Suprapubic skin (tissue), 4 donors: ENCODE measurements around the gene NXPH3. TPM values are rescaled to one million over a fixed set of nuclear protein-coding genes. Genes with fewer than 3 reads are reported as not detected.

Experiments
- DNase-seq, 2 donors: peaks; one replicate each; pipeline ENCODE4 v3.0.0-alpha.2; 2019; ENCODE audit warnings: low spot score in 2 of 2
- H3K27ac ChIP-seq: fragments of 200-600 bp; sonication (generic); one replicate; pipeline ENCODE4 v1.5.1; 2019
- H3K27me3 ChIP-seq: fragments of 200-600 bp; sonication (generic); one replicate; pipeline ENCODE4 v1.5.1; 2019
- H3K36me3 ChIP-seq: fragments of 200-600 bp; sonication (generic); one replicate; pipeline ENCODE4 v1.5.1; 2019
- H3K4me1 ChIP-seq: fragments of 200-600 bp; sonication (generic); one replicate; pipeline ENCODE4 v1.5.1; 2019
- H3K4me3 ChIP-seq: fragments of 200-600 bp; sonication (generic); one replicate; pipeline ENCODE4 v1.5.1; 2019; ENCODE audit warnings: mild to moderate bottlenecking
- H3K9me3 ChIP-seq: fragments of 200-600 bp; sonication (generic); one replicate; pipeline ENCODE4 v1.5.1; 2019
- CTCF ChIP-seq, 2 donors: fragments of 200-600 bp in 1 of 2; fragments of 450-650 bp in 1 of 2; sonication (generic) in 1 of 2; IDR thresholded peaks; one replicate each; pipeline ENCODE4 v1.5.1; 2016 to 2019; ENCODE audit warnings: antibody characterized with exemption in 2 of 2, mild to moderate bottlenecking in 1 of 2, moderate library complexity in 1 of 2
- EP300 ChIP-seq: sonication (generic); formaldehyde crosslinking; IDR thresholded peaks from one replicate; pipeline ENCODE4 v1.6.1; 2017; ENCODE audit warnings: antibody characterized with exemption
- POLR2A ChIP-seq, 2 donors: fragments of 450-650 bp; IDR thresholded peaks; one replicate each; pipeline ENCODE4 v1.6.1; 2017; ENCODE audit warnings: antibody characterized with exemption in 2 of 2, mild to moderate bottlenecking in 2 of 2, moderate library complexity in 2 of 2
- POLR2AphosphoS5 ChIP-seq, 3 donors: sonication (generic); formaldehyde crosslinking; IDR thresholded peaks; one replicate each; pipeline ENCODE4 v1.6.1; 2017; ENCODE audit warnings: antibody characterized with exemption in 3 of 3
- WGBS: methylation state at CpG from one replicate; pipeline ENCODE4 v1.1.5; 2018; 5-methylcytosine and 5-hydroxymethylcytosine counted together
- total RNA-seq, 4 donors: library from RNA; depleted of rRNA; stranded (reverse); fragments of >200 nt; gene quantifications; one replicate each; pipeline ENCODE4 v1.1.0, GENCODE V29; 2016

NXPH3 gene
- 1 to 10 TPM; 1.3 to 5.0 (median 1.5) TPM for total RNA-seq

- H3K27me3 ChIP-seq, result peaks cover 2% of the 10 kb centered on the region
- H3K36me3 ChIP-seq, result no peaks in the 10 kb centered on the region
- H3K4me1 ChIP-seq, result peaks cover 38% of the 10 kb centered on the region
- WGBS, result 4% methylated on average over 4 of the region's 55 CpGs
- H3K27ac ChIP-seq, result peak within 1 kb of the TSS; percentile 25
- no peak for TF ChIP-seq POLR2AphosphoS5 (IDR thresholded peaks at IDR 0.05)
- no peak for TF ChIP-seq EP300
- no peak for TF ChIP-seq POLR2A (IDR thresholded peaks at IDR 0.05)
- peak; percentile 53 to 66 for TF ChIP-seq CTCF (IDR thresholded peaks at IDR 0.05)
- no peaks in the 10 kb centered on the region for H3K9me3 ChIP-seq
- H3K4me3 ChIP-seq, result peak within 1 kb of the TSS; percentile 71
- no peak for DNase-seq
These were observed at the start of gene NXPH3 for GRCh38 chr17:49575679-49576087. TSS of gene NXPH3 (plus strand) at chr17:49575871. CDS start at chr17:49576220, 349 bp downstream.

GRCh38 chr17:49527927-49528651 is 47.6 kb upstream of the NXPH3 start:
- WGBS, result 77% methylated on average over 11 of the region's 11 CpGs
- Histone ChIP-seq H3K36me3 (no peaks in the 10 kb centered on the region), H3K9me3 (no peaks in the 10 kb centered on the region), H3K4me3 (no peak overlapping the region), H3K27ac (no peak overlapping the region), H3K4me1 (peaks cover 20% of the 10 kb centered on the region), H3K27me3 (no peaks in the 10 kb centered on the region)
- TF ChIP-seq CTCF (IDR thresholded peaks at IDR 0.05) (no peak), POLR2AphosphoS5 (IDR thresholded peaks at IDR 0.05) (no peak), POLR2A (IDR thresholded peaks at IDR 0.05) (no peak), EP300 (no peak)
- peak; percentile 27 to 47 for DNase-seq

- no peaks in the 10 kb centered on the region for H3K36me3 ChIP-seq
- peak; percentile 22 to 47 for DNase-seq
- no peaks in the 10 kb centered on the region for H3K27me3 ChIP-seq
These were observed 46.7 kb upstream of the NXPH3 start for GRCh38 chr17:49528966-49529365.

GRCh38 chr17:49530118-49530517 is 45.6 kb upstream of the NXPH3 start:
- TF ChIP-seq CTCF (IDR thresholded peaks at IDR 0.05), result no peak
- peaks cover under 1% of the 10 kb centered on the region for H3K4me1 ChIP-seq
- H3K27ac ChIP-seq, result no peak overlapping the region
- H3K9me3 ChIP-seq, result no peaks in the 10 kb centered on the region
- no peaks in the 10 kb centered on the region for H3K27me3 ChIP-seq
- no peak for DNase-seq
- no peak overlapping the region for H3K4me3 ChIP-seq
- 100% methylated on average over 1 of the region's 1 CpG for whole genome bisulfite sequencing
- H3K36me3 ChIP-seq, result no peaks in the 10 kb centered on the region

More at GRCh38 chr17:49528966-49529365, 46.7 kb upstream of the NXPH3 start:
- Histone ChIP-seq H3K4me1 (peaks cover 12% of the 10 kb centered on the region), H3K4me3 (no peak overlapping the region), H3K9me3 (no peaks in the 10 kb centered on the region), H3K27ac (no peak overlapping the region)
- 97% methylated on average over 3 of the region's 3 CpGs for WGBS
- TF ChIP-seq EP300 (no peak), CTCF (IDR thresholded peaks at IDR 0.05) (no peak), POLR2AphosphoS5 (IDR thresholded peaks at IDR 0.05) (no peak), POLR2A (IDR thresholded peaks at IDR 0.05) (no peak)

- WGBS, result 75% methylated on average over 3 of the region's 3 CpGs
- no peak for TF ChIP-seq CTCF (IDR thresholded peaks at IDR 0.05)
- TF ChIP-seq POLR2A (IDR thresholded peaks at IDR 0.05), result no peak
- TF ChIP-seq POLR2AphosphoS5 (IDR thresholded peaks at IDR 0.05), result no peak
- no peak for TF ChIP-seq EP300
- no peak overlapping the region for H3K4me3 ChIP-seq
- peak in 1 of 2 donors; percentile 8 for DNase-seq
- H3K36me3 ChIP-seq, result no peaks in the 10 kb centered on the region
- no peaks in the 10 kb centered on the region for H3K9me3 ChIP-seq
- peaks cover 18% of the 10 kb centered on the region for H3K4me1 ChIP-seq
- H3K27ac ChIP-seq, result no peak overlapping the region
- no peaks in the 10 kb centered on the region for H3K27me3 ChIP-seq
These were observed 31.8 kb upstream of the NXPH3 start for GRCh38 chr17:49543860-49544259.
